SK-N-SH (cell line): ENCODE measurements around the gene OGDHL. TPM values are rescaled to one million over a fixed set of nuclear protein-coding genes. Genes with fewer than 3 reads are reported as not detected.
"Not testable (repeated sequence)": the region's sequence is repeated elsewhere in the genome, so short reads cannot be mapped to it uniquely, and the experiment has no call there.

Experiments used
- CTCF ChIA-PET: fragments of 300-600, 350-600 bp; formaldehyde crosslinking; extraction: SDS; loops from one replicate; lab custom pipeline; 2021; lab: Yijun Ruan, JAX
- POLR2A ChIA-PET: fragments of 350-600 bp; sonication (Branson Sonifier 250); formaldehyde crosslinking; extraction: SDS; loops from one replicate; lab custom pipeline; 2020; ENCODE audit warnings: antibody characterized with exemption, inconsistent platforms; lab: Yijun Ruan, JAX
- DNase-seq: peaks from one replicate; pipeline ENCODE4 v3.0.0; 2012
- H2AFZ ChIP-seq: fragments of 200-600 bp; sonication (generic); 2 replicates; pipeline ENCODE4 v1.8.1; 2016; ENCODE audit warnings: antibody characterized with exemption, mild to moderate bottlenecking, low read depth
- H3F3A ChIP-seq: fragments of 200-600 bp; sonication (generic); replicated peaks from 2 replicates; pipeline ENCODE3; 2016; ENCODE audit warnings: antibody characterized with exemption, mild to moderate bottlenecking; ENCODE audit not compliant: insufficient read depth
- H3K27ac ChIP-seq, 2 experiments: fragments of 200-500 bp in 1 of 2; fragments of 200-600 bp in 1 of 2; sonication (Bioruptor generic) in 1 of 2; sonication (generic), shearing (Covaris generic) in 1 of 2; 2 replicates each; pipeline versions ENCODE4 v1.5.1 to v1.6.1; 2014 to 2016; ENCODE audit warnings: low read depth in 2 of 2, inconsistent platforms in 1 of 2, low read length in 1 of 2, mild to moderate bottlenecking in 1 of 2, mixed read lengths in 1 of 2
- H3K27me3 ChIP-seq: fragments of 200-600 bp; sonication (generic), shearing (Covaris generic); 2 replicates; pipeline ENCODE4 v1.6.1; 2016; ENCODE audit warnings: mixed run types; ENCODE audit not compliant: insufficient read depth
- H3K36me3 ChIP-seq, 2 experiments: fragments of 200-500 bp in 1 of 2; fragments of 200-600 bp in 1 of 2; sonication (Bioruptor generic) in 1 of 2; sonication (generic) in 1 of 2; replicated peaks in 1 of 2; 2 replicates each; pipeline versions ENCODE3 to v1.5.1; 2014 to 2016; ENCODE audit warnings: low read length in 1 of 2, mild to moderate bottlenecking in 1 of 2; ENCODE audit not compliant: insufficient read depth in 2 of 2, control insufficient read depth in 1 of 2
- H3K4me1 ChIP-seq, 2 experiments: fragments of 200-500 bp in 1 of 2; fragments of 200-600 bp in 1 of 2; sonication (Bioruptor generic) in 1 of 2; sonication (generic), shearing (Covaris generic) in 1 of 2; 2 replicates each; pipeline versions ENCODE4 v1.5.1 to v1.6.1; 2014 to 2016; ENCODE audit warnings: low read depth in 1 of 2, low read length in 1 of 2, mixed run types in 1 of 2; ENCODE audit not compliant: insufficient read depth in 2 of 2, control insufficient read depth in 1 of 2
- H3K4me2 ChIP-seq: fragments of 200-600 bp; sonication (generic), shearing (Covaris generic); 2 replicates; pipeline ENCODE4 v1.6.1; 2017; ENCODE audit warnings: mixed run types
- H3K4me3 ChIP-seq, 2 experiments: fragments of 200-500 bp in 1 of 2; fragments of 200-600 bp in 1 of 2; sonication (Bioruptor generic) in 1 of 2; sonication (generic), shearing (Covaris generic) in 1 of 2; 2 replicates each; pipeline versions ENCODE4 v1.5.1 to v1.8.1; 2014 to 2016; ENCODE audit warnings: low read depth in 2 of 2, inconsistent platforms in 1 of 2, low read length in 1 of 2, mild to moderate bottlenecking in 1 of 2, mixed read lengths in 1 of 2, moderate library complexity in 1 of 2
- H3K79me2 ChIP-seq: fragments of 200-600 bp; sonication (generic); 2 replicates; pipeline ENCODE4 v1.8.1; 2017; ENCODE audit warnings: mild to moderate bottlenecking; ENCODE audit not compliant: insufficient read depth
- H3K9ac ChIP-seq: fragments of 200-600 bp; sonication (generic); 2 replicates; pipeline ENCODE4 v1.6.1; 2017; ENCODE audit warnings: mixed run types
- H3K9me2 ChIP-seq: fragments of 200-600 bp; sonication (generic); 2 replicates; pipeline ENCODE4 v1.6.1; 2017; ENCODE audit warnings: mixed run types
- H3K9me3 ChIP-seq: fragments of 200-600 bp; sonication (generic); 2 replicates; pipeline ENCODE4 v1.6.1; 2017; ENCODE audit warnings: mixed run types, mild to moderate bottlenecking, moderate library complexity
- H4K20me1 ChIP-seq: fragments of 200-600 bp; sonication (generic); 2 replicates; pipeline ENCODE4 v1.6.1; 2017; ENCODE audit warnings: mild to moderate bottlenecking, mixed run types; ENCODE audit not compliant: insufficient read depth
- ELF1 ChIP-seq: IDR thresholded peaks from 2 replicates; pipeline ENCODE4 v1.4.0; 2012
- FOXM1 ChIP-seq: IDR thresholded peaks from 2 replicates; pipeline ENCODE4 v1.4.0; 2012; ENCODE audit warnings: low read depth, mild to moderate bottlenecking
- NRF1 ChIP-seq: IDR thresholded peaks from 2 replicates; pipeline ENCODE4 v1.6.1; 2012; ENCODE audit warnings: low read depth, mild to moderate bottlenecking, low read length
- TCF12 ChIP-seq: IDR thresholded peaks from 2 replicates; pipeline ENCODE4 v1.4.0; 2012
- USF2 ChIP-seq: fragments of 150-350 bp; IDR thresholded peaks from 2 replicates; pipeline ENCODE4 v1.6.1; 2017; ENCODE audit warnings: antibody characterized with exemption, low read length, low read depth, borderline replicate concordance
- WGBS: methylation state at CpG from one replicate; pipeline ENCODE4 v1.1.6; 2017; ENCODE audit warnings: low lambda C conversion rate; 5-methylcytosine and 5-hydroxymethylcytosine counted together
- polyA plus RNA-seq, 3 experiments: library from polyadenylated mRNA; depleted of rRNA; stranded (reverse); fragments of >200 nt; gene quantifications; 2 replicates each; pipeline ENCODE4 v1.2.3, GENCODE V29; 2012
- TF ChIP-seq, protein P1 (sequence below): IDR thresholded peaks from 2 replicates; pipeline ENCODE4 v1.4.0; 2012; ENCODE audit warnings: low read depth, borderline replicate concordance
- TF ChIP-seq, protein P2 (sequence below): IDR thresholded peaks from 2 replicates; pipeline ENCODE4; 2012

Gene OGDHL
- polyA plus RNA-seq, 1 of the 3 experiments (the other 2 are of a cell fraction), result 25.4 TPM

GRCh38 chr10:49756641-49757040 is 5.5 kb downstream of the OGDHL start:
- H3K9ac ChIP-seq, result no peak overlapping the region
- no peak overlapping the region for H3K4me2 ChIP-seq
- H3K27me3 ChIP-seq, result no peaks in the 10 kb centered on the region
- peaks cover 0 to 28% of the 10 kb centered on the region in 2 experiments for H3K36me3 ChIP-seq
- H3K79me2 ChIP-seq, result no peaks in the 10 kb centered on the region
- H3K9me2 ChIP-seq, result no peaks in the 10 kb centered on the region
- H3K9me3 ChIP-seq, result no peaks in the 10 kb centered on the region
- H3F3A ChIP-seq, result no peaks in the 10 kb centered on the region
- TF ChIP-seq, protein P1, sequence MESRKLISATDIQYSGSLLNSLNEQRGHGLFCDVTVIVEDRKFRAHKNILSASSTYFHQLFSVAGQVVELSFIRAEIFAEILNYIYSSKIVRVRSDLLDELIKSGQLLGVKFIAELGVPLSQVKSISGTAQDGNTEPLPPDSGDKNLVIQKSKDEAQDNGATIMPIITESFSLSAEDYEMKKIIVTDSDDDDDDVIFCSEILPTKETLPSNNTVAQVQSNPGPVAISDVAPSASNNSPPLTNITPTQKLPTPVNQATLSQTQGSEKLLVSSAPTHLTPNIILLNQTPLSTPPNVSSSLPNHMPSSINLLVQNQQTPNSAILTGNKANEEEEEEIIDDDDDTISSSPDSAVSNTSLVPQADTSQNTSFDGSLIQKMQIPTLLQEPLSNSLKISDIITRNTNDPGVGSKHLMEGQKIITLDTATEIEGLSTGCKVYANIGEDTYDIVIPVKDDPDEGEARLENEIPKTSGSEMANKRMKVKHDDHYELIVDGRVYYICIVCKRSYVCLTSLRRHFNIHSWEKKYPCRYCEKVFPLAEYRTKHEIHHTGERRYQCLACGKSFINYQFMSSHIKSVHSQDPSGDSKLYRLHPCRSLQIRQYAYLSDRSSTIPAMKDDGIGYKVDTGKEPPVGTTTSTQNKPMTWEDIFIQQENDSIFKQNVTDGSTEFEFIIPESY, result no peak
- TF ChIP-seq NRF1, result no peak
- TF ChIP-seq USF2, result no peak
- TF ChIP-seq TCF12, result no peak
- TF ChIP-seq, protein P2, sequence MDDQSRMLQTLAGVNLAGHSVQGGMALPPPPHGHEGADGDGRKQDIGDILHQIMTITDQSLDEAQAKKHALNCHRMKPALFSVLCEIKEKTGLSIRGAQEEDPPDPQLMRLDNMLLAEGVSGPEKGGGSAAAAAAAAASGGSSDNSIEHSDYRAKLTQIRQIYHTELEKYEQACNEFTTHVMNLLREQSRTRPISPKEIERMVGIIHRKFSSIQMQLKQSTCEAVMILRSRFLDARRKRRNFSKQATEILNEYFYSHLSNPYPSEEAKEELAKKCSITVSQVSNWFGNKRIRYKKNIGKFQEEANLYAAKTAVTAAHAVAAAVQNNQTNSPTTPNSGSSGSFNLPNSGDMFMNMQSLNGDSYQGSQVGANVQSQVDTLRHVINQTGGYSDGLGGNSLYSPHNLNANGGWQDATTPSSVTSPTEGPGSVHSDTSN, result no peak
- ChIA-PET CTCF (no interaction called here), POLR2A (no interaction called here)
- H3K27ac ChIP-seq, result no peak overlapping the region
- no peak overlapping the region for H3K4me3 ChIP-seq
- no peak for DNase-seq
- H4K20me1 ChIP-seq, result no peaks in the 10 kb centered on the region
- 67% methylated on average over 4 of the region's 6 CpGs for WGBS
- H3K4me1 ChIP-seq, result peaks cover 0 to 28% of the 10 kb centered on the region in 2 experiments; a peak in 1 of 4 replicates
- no peak overlapping the region for H2AFZ ChIP-seq

DNA sequence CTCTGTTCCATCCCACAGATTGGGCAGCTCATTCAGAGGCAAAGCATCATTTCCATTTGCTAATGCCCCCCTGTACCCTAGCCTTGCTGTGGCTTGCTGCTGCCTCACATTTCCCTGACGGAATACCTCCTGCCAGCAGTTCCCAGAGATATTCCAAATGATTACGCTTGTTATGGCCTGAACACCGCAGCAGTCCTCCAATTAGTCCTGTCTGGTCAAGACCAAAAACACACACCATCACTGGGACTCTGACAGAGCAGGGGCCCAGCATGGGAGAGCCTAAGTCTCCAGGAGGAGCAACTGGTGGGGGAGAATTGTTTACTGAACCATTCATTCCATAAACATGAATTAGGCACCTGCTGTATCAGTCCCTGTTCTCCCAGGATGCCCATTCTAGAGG is 6.1 kb downstream of the OGDHL start:
- Histone ChIP-seq H3K4me1 (peaks cover 0 to 22% of the 10 kb centered on the region in 2 experiments; a peak in 1 of 4 replicates), H3K4me2 (no peak overlapping the region), H2AFZ (no peak overlapping the region), H3K27me3 (no peaks in the 10 kb centered on the region), H3K9ac (no peak overlapping the region), H3K9me2 (no peaks in the 10 kb centered on the region), H3K9me3 (no peaks in the 10 kb centered on the region), H3K27ac (no peak overlapping the region; a peak in 1 of 4 replicates), H3K36me3 (peaks cover 0 to 31% of the 10 kb centered on the region in 2 experiments), H3K79me2 (no peaks in the 10 kb centered on the region), H4K20me1 (no peaks in the 10 kb centered on the region), H3F3A (no peaks in the 10 kb centered on the region), H3K4me3 (no peak overlapping the region)
- ChIA-PET CTCF (no interaction called here), POLR2A (no interaction called here)
- WGBS, result 40% methylated on average over 2 of the region's 3 CpGs
- TF ChIP-seq FOXM1 (no peak), TCF12 (no peak), ELF1 (no peak)
- DNase-seq, result peak; percentile 27

- H3K9me3 ChIP-seq, H3F3A ChIP-seq, H3K9me2 ChIP-seq, H3K4me3 ChIP-seq, H3K9ac ChIP-seq, POLR2A ChIA-PET, H4K20me1 ChIP-seq, CTCF ChIA-PET, H3K79me2 ChIP-seq, H2AFZ ChIP-seq, H3K27ac ChIP-seq, H3K27me3 ChIP-seq, DNase-seq, H3K4me2 ChIP-seq: not testable (repeated sequence)
- H3K4me1 ChIP-seq, result peaks cover 0 to 11% of the 10 kb centered on the region in 2 experiments; a peak in 1 of 4 replicates
- 79% methylated on average over 7 of the region's 7 CpGs for WGBS
- H3K36me3 ChIP-seq, result peaks cover 0 to 40% of the 10 kb centered on the region in 2 experiments
Observed at GRCh38 chr10:49754951-49755350, 7.2 kb downstream of the OGDHL start.
